ENCODE results near the gene SEMA6D.
"Not testable (repeated sequence)": the region's sequence is repeated elsewhere in the genome, so short reads cannot be mapped to it uniquely, and the experiment has no call there.

Gene SEMA6D

GRCh38 chr15:47718497-47719437 lies 1.5 kb downstream of the SEMA6D start:
- no peak for DNase-seq

- no peak for DNase-seq
These were observed 2.4 kb downstream of the SEMA6D start for GRCh38 chr15:47719730-47720129.

GRCh38 chr15:47720555-47720954 lies 3.2 kb downstream of the SEMA6D start:
- no peak for DNase-seq

GRCh38 chr15:47721676-47722075 lies 4.4 kb downstream of the SEMA6D start:
- no peak for DNase-seq

- DNase-seq, result no peak
These were observed 7.0 kb downstream of the SEMA6D start for GRCh38 chr15:47724346-47724745.

- no peak for DNase-seq
These were observed 7.7 kb downstream of the SEMA6D start for GRCh38 chr15:47725051-47725450.

GRCh38 chr15:47725906-47726305 lies 8.6 kb downstream of the SEMA6D start:
- no peak for DNase-seq

GRCh38 chr15:47726399-47726823 lies 9.1 kb downstream of the SEMA6D start:
- no peak for DNase-seq

GRCh38 chr15:47727137-47727536 lies 9.8 kb downstream of the SEMA6D start:
- no peak for DNase-seq

GRCh38 chr15:47727676-47728075 lies 10.4 kb downstream of the SEMA6D start:
- DNase-seq, result no peak

GRCh38 chr15:47728426-47728825 lies 11.1 kb downstream of the SEMA6D start:
- no peak for DNase-seq

- DNase-seq, result no peak
These were observed 11.6 kb downstream of the SEMA6D start for GRCh38 chr15:47728886-47729285.

- DNase-seq, result no peak
These were observed 13.9 kb downstream of the SEMA6D start for GRCh38 chr15:47731230-47731629.

GRCh38 chr15:47732248-47732647 lies 14.9 kb downstream of the SEMA6D start:
- DNase-seq, result no peak

- no peak for DNase-seq
These were observed 15.8 kb downstream of the SEMA6D start for GRCh38 chr15:47733085-47733484.

GRCh38 chr15:47736143-47736786 lies 19.0 kb downstream of the SEMA6D start:
- no peak for DNase-seq

GRCh38 chr15:47737477-47737876 lies 20.2 kb downstream of the SEMA6D start:
- no peak for DNase-seq

- DNase-seq, result not testable (repeated sequence)
These were observed 21.0 kb downstream of the SEMA6D start for GRCh38 chr15:47738144-47738825.

- no peak for DNase-seq
These were observed 23.8 kb downstream of the SEMA6D start for GRCh38 chr15:47741082-47741481.

GRCh38 chr15:47741907-47742306 lies 24.6 kb downstream of the SEMA6D start:
- no peak for DNase-seq

GRCh38 chr15:47742334-47742733 lies 25.0 kb downstream of the SEMA6D start:
- DNase-seq, result no peak

GRCh38 chr15:47742742-47743141 lies 25.4 kb downstream of the SEMA6D start:
- DNase-seq, result no peak

- no peak for DNase-seq
These were observed 26.1 kb downstream of the SEMA6D start for GRCh38 chr15:47743385-47743784.

- no peak for DNase-seq
These were observed 26.6 kb downstream of the SEMA6D start for GRCh38 chr15:47743886-47744285.

All from KG1 (cell line).